ENCODE data around the gene ADM2.

- TF ChIP-seq CTCF (conservative IDR thresholded peaks at IDR 0.05 in 1 of 2, IDR thresholded peaks at IDR 0.05 in 1 of 2; ENCODE audit: low read depth in 1 of 2, low read length in 2 of 2) = no peak
- TF ChIP-seq EZH2 (IDR thresholded peaks at IDR 0.05; ENCODE audit: low read length, missing control alignments) = no peak
Measured at GRCh38 chr22:50524676-50525103, 43.3 kb downstream of the ADM2 start.

All from fibroblast of lung (primary cell).